Measurements from ENCODE around the gene BRIP1. TPM values are rescaled to one million over a fixed set of nuclear protein-coding genes. Genes with fewer than 3 reads are reported as not detected.
"Not testable (repeated sequence)": the region's sequence is repeated elsewhere in the genome, so short reads cannot be mapped to it uniquely, and the experiment has no call there.

Gene BRIP1
- total RNA-seq, 1 donor from 2014 or later = 4.3 TPM

DNA sequence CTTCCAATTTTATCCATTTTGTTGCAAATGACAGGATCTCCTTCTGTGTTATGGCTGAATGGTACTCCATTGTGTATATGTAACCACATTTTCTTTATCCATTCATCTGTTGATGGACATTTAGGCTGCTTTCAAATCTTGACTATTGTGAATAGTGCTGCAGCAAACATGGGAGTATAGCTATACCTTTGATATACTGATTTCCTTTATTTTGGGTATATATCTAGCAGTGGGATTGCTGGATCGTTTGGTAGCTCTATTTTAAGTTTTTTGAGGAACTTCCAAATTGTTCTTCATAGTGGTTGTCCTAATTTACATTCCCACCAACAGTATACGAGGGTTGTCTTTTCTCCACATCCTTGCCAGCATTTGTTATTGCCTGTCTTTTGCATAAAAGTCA lies 67.8 kb downstream of the BRIP1 start:
- DNase-seq = no peak

GRCh38 chr17:61794792-61795191 lies 68.5 kb downstream of the BRIP1 start:
- DNase-seq = peak; percentile 5

DNA sequence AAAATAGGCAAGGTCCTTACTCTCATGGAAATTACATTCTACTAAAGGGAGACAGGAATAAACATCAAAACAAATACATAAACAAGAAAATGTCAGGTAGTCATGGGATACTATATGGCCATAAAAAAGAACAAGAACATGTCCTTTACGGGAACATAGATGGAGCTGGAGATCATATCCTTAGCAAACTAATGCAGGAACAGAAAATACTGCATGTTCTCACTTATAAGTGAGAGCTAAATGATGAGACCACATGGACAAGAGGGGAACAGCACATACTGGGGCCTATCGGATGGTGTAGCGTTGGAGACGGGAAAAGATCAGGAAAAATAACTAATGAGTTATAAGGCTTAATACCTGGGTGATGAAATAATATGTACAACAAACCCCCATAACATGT lies 69.1 kb downstream of the BRIP1 start:
- no peak for DNase-seq

- no peak for DNase-seq
Observed at GRCh38 chr17:61793565-61793964, 69.8 kb downstream of the BRIP1 start.

- no peak for DNase-seq
Observed at GRCh38 chr17:61789872-61790271, 73.5 kb downstream of the BRIP1 start.

GRCh38 chr17:61786088-61786487 lies 77.2 kb downstream of the BRIP1 start:
- DNase-seq = no peak

DNA sequence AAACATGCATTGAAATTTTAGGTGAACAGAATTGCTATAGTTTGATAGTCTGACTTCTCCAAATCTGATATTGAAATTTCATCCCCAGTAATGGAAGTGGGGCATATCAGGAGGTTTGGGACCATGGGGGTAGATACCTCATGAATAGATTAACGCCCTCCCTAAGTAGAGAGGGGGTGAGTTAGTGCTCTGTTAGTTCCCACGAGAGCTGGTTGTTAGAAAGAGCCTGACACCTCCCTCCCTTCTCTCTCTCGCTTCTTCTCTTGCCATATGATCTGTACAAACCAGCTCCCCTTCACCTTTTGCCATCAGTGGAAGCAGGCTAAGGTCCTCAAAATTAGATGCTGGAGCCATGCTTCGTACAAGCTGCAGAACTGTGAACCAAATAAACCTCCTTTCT lies 78.8 kb downstream of the BRIP1 start:
- no peak for DNase-seq

DNA sequence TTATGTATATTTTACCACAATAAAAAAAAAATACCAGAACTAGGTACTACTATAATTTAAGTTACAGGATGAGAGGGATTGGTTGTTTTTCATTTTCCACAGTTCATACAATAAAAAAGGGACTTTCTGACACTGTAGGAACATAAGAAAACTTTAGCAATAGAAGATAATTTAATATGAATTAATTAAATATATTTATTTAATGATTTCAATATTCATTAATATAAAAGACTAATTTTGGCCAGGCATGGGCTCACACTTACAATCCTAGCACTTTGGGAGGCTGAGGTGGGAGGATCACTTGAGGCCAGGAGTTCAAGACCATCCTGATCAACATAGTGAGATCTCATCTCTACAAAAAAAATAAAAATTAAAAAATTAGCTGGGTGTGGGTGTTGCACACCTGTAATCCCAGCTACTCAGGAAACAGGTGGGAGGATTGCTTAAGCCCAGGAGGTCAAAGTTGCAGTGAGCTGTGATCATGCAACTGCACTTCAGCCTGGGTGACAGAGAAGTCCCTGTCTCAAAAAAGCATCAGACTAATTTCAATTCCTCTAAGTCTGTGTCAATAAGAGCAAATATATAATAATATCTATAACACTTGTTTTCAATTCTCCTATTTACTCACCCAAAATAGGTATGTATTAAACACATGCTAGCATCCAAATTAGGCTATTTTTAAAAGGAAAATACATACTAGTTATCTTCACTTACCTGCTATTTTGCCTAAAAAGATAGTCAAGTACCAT lies 79.6 kb downstream of the BRIP1 start:
- DNase-seq = no peak

- no peak for DNase-seq
Observed at GRCh38 chr17:61783120-61783519, 80.2 kb downstream of the BRIP1 start.

DNA sequence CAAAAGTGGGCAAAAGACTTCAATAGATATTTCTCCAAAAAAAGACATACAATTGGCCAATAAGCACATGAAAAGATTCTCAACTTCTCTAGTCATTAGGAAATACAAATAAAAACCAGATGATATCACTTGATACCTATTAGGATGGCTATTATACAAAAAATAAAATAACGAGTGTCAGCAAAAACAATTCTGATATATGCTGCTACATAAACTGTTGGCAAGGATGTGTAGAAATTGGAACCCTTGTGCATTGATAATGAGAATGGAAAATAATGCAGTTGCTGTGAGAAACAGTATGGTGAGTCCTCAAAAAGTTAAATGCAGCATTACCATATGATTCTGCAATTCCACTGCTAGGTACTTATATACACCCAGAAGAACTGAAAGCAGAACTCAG lies 80.6 kb downstream of the BRIP1 start:
- no peak for DNase-seq

- no peak for DNase-seq
Observed at GRCh38 chr17:61775364-61775763, 88.0 kb downstream of the BRIP1 start.

DNA sequence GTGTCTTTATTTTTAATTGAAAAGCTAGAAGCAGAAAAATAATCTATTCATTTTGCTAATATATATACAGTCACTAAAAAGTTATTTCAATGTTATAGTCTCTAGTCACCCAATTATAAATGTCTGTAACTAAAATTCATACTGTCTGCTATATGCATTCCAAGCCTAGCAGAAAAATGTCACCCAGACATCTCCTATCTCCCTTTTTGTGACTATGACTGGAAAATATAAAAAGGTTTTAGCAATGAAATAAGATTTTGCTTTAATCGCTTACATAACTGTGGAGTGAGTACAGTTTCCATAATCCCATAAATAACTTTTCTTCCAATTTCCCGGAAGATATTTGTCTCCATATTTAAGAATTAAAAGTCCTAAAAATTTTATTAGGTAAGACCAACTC lies 88.6 kb downstream of the BRIP1 start:
- no peak for DNase-seq

- not testable (repeated sequence) for DNase-seq
Observed at GRCh38 chr17:61774087-61774486, 89.2 kb downstream of the BRIP1 start.

DNA sequence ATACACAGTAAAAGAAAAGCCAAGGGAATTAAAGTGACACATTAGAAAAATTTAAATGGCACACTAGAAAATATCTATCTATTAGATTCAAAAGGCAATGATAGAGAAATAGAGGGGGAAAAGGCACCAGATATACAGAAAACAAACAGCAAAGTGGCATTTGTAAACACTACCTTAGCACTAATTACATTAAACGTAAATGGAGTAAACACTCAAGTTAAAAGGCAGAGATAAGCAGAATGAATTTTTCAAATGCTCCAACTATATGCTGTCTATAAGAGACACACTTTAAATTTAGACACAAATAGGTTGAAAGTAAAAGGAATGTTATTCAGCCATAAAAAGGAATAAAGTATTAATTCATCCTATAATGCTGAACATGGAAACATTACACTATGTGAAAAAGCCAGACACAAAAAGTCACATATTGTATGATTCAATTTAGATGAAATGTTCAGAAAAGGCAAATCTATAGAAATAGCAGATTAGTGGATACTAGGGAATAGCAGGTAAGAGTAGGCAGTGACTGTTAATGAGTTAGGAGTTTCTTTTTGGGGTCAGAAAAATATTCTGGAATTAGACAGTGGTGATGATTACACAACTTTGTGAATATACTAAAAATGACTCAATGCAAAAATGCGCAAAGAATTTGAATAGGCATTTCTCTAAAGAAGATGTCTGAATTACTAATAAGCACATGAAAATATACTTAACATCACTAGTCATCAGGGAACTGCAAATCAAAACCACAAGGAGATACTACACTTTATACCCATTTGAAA lies 92.4 kb downstream of the BRIP1 start:
- no peak for DNase-seq

- no peak for DNase-seq
Observed at GRCh38 chr17:61770043-61770442, 93.3 kb downstream of the BRIP1 start.

- DNase-seq = no peak
Observed at GRCh38 chr17:61768405-61768804, 94.9 kb downstream of the BRIP1 start.

DNA sequence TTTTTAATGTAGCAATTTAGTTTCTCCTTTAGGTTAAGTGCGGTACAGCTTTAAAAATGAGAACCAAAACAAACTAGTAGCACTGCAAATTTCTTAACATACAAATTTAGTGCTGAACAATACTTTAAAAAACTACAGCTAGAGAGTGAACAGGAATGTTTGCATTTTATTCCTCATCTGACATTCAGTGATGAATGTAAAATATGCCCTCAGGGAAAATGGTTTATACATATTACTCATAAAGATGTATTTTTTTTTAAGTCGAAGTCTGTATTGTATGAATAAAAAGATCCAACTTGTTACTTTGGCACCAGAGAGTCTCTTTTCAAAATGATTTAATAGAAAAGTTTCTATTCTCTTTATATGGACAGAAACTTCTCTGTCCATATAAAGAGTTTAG lies 96.8 kb downstream of the BRIP1 start:
- no peak for DNase-seq

- no peak for DNase-seq
Observed at GRCh38 chr17:61764846-61765245, 98.5 kb downstream of the BRIP1 start.

- no peak for DNase-seq
Observed at GRCh38 chr17:61761827-61762226, 101.5 kb downstream of the BRIP1 start.

DNA sequence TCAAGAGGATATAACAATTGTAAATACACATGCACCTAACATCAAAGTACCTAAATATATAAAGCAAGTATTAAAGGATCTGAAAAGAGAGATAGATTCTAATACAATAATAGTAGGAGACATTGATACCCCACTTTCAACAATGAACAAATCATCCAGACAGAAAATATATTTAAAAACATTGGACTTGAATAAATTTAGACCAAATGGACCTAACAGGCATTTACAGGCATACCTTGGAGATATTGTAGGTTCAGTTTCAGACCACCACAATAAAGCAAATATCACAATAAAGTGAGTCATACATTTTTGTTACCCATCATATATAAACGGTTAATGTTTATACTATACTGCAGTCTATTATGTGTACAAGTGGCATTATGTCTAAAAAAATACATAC lies 104.0 kb downstream of the BRIP1 start:
- DNase-seq = no peak

GRCh38 chr17:61758430-61758829 lies 104.9 kb downstream of the BRIP1 start:
- no peak for DNase-seq

- no peak for DNase-seq
Observed at GRCh38 chr17:61757168-61757567, 106.2 kb downstream of the BRIP1 start.

- DNase-seq = no peak
Observed at GRCh38 chr17:61756561-61756960, 106.8 kb downstream of the BRIP1 start.

- no peak for DNase-seq
Observed at GRCh38 chr17:61755668-61756067, 107.7 kb downstream of the BRIP1 start.

Measured in dermis blood vessel endothelial cell (primary cell).